WI38 (cell line): ENCODE data around the gene GRK7.

Source experiments
- H3K4me3 ChIP-seq: 2 replicates; pipeline ENCODE4 v1.5.1; 2011; ENCODE audit warnings: low read depth, mild to moderate bottlenecking, control low read depth, low read length
- CTCF ChIP-seq: IDR thresholded peaks from 2 replicates; pipeline ENCODE4 v1.5.1; 2012; ENCODE audit warnings: low read depth, mild to moderate bottlenecking, control low read depth, low read length

GRK7 gene

GRCh38 chr3:141738022-141738890 is 25.0 kb upstream of the GRK7 start, which contains the start of gene RNF7:
Gene RNF7, plus strand, starts transcription at chr3:141738298. Its CDS starts 44 bp downstream, at chr3:141738342.
- TF ChIP-seq CTCF: peak; percentile 81
- peak within 1 kb of the TSS; percentile 95 for H3K4me3 ChIP-seq

- peak overlapping the region; percentile 95 for H3K4me3 ChIP-seq
- no peak for TF ChIP-seq CTCF
These were observed 24.3 kb upstream of the GRK7 start for GRCh38 chr3:141738891-141739363.

- peak overlapping the region; percentile 95 for H3K4me3 ChIP-seq
- TF ChIP-seq CTCF: no peak
These were observed 23.5 kb upstream of the GRK7 start for GRCh38 chr3:141739731-141740130.

- no peak overlapping the region; the same call in 1 of the 2 replicates for H3K4me3 ChIP-seq
- TF ChIP-seq CTCF: no peak
These were observed 22.9 kb upstream of the GRK7 start for GRCh38 chr3:141740349-141740748.

- H3K4me3 ChIP-seq: no peak overlapping the region
- no peak for TF ChIP-seq CTCF
These were observed 19.9 kb upstream of the GRK7 start for GRCh38 chr3:141743305-141743704.

- H3K4me3 ChIP-seq: no peak overlapping the region
- no peak for TF ChIP-seq CTCF
These were observed 16.2 kb upstream of the GRK7 start for GRCh38 chr3:141746962-141747361.

GRCh38 chr3:141753399-141753798 is 9.8 kb upstream of the GRK7 start:
- TF ChIP-seq CTCF: no peak
- no peak overlapping the region for H3K4me3 ChIP-seq
